H1 (cell line): Measurements from ENCODE around the gene LZTFL1. TPM values are rescaled to one million over a fixed set of nuclear protein-coding genes. Genes with fewer than 3 reads are reported as not detected.

Experiments
- CTCF ChIA-PET: fragments of 300-600 bp; sonication (Branson Sonifier 250); formaldehyde crosslinking; loops from one replicate; lab custom pipeline; 2021; ENCODE audit not compliant: partially characterized antibody; lab: Charles Lee
- POLR2A ChIA-PET: fragments of 300-600 bp; sonication (Branson Sonifier 250); formaldehyde crosslinking; loops from one replicate; lab custom pipeline; 2021; ENCODE audit warnings: inconsistent platforms; ENCODE audit not compliant: partially characterized antibody; lab: Charles Lee
- DNase-seq, 2 experiments: peaks; one replicate each; pipeline versions ENCODE4 v3.0.0 to v3.0.0-alpha.2; 2010 to 2022; ENCODE audit warnings: low spot score in 2 of 2, low read depth in 1 of 2, mixed read lengths in 1 of 2
- FAIRE-seq: peaks from 2 replicates; lab custom pipeline; 2011; peaks lifted over from hg19 to GRCh38; lab: Jason Lieb, UNC
- H2AFZ ChIP-seq: 2 replicates; pipeline ENCODE4 v1.8.1; 2012; ENCODE audit warnings: low read length, inconsistent platforms
- H2AK5ac ChIP-seq: 2 replicates; pipeline ENCODE4 v1.6.1; 2013; ENCODE audit warnings: low read depth, low read length
- H2BK120ac ChIP-seq: replicated peaks from 2 replicates; pipeline ENCODE3; 2013; ENCODE audit warnings: low read depth, low read length, inconsistent platforms
- H2BK12ac ChIP-seq: 2 replicates; pipeline ENCODE4 v1.6.1; 2013; ENCODE audit warnings: low read depth, low read length
- H2BK15ac ChIP-seq: 2 replicates; pipeline ENCODE4 v1.6.1; 2013; ENCODE audit warnings: low read length
- H2BK20ac ChIP-seq: 2 replicates; pipeline ENCODE4 v1.6.1; 2013; ENCODE audit warnings: low read length
- H2BK5ac ChIP-seq: 2 replicates; pipeline ENCODE4 v1.6.1; 2013; ENCODE audit warnings: low read depth, low read length
- H3K14ac ChIP-seq: 2 replicates; pipeline ENCODE4 v1.6.1; 2013; ENCODE audit warnings: inconsistent platforms; ENCODE audit not compliant: insufficient read length
- H3K18ac ChIP-seq: 2 replicates; pipeline ENCODE4 v1.6.1; 2013; ENCODE audit warnings: low read length; ENCODE audit errors: extremely low read depth
- H3K23ac ChIP-seq: 2 replicates; pipeline ENCODE4 v1.6.1; 2013; ENCODE audit warnings: inconsistent platforms; ENCODE audit not compliant: insufficient read length
- H3K23me2 ChIP-seq: 2 replicates; pipeline ENCODE4 v1.6.1; 2013; ENCODE audit warnings: low read depth, low read length
- H3K27ac ChIP-seq: 2 replicates; pipeline ENCODE4 v1.6.1; 2011; ENCODE audit warnings: low read depth, low read length, inconsistent platforms
- H3K27me3 ChIP-seq, 4 experiments: replicated peaks in 1 of 4; 1 replicate in 1 of 4; 2 replicates in 3 of 4; pipeline versions ENCODE4 v1.6.1 to v1.8.1; 2011 to 2013; ENCODE audit warnings: low read length in 3 of 4, mild to moderate bottlenecking in 3 of 4, inconsistent platforms in 2 of 4, mixed read lengths in 2 of 4, moderate library complexity in 1 of 4; ENCODE audit not compliant: control insufficient read depth in 3 of 4, insufficient read depth in 3 of 4; ENCODE audit errors: extremely low read depth in 1 of 4
- H3K36me3 ChIP-seq, 4 experiments: 2 replicates each; pipeline versions ENCODE4 v1.6.1 to v1.8.1; 2011 to 2013; ENCODE audit warnings: mild to moderate bottlenecking in 4 of 4, low read length in 3 of 4, moderate library complexity in 2 of 4, control low read depth in 1 of 4, inconsistent platforms in 1 of 4; ENCODE audit not compliant: insufficient read depth in 4 of 4, control insufficient read depth in 2 of 4
- H3K4ac ChIP-seq: replicated peaks from 2 replicates; pipeline ENCODE3; 2013; ENCODE audit warnings: low read length, low read depth, mixed read lengths, inconsistent platforms; ENCODE audit not compliant: insufficient read length
- H3K4me1 ChIP-seq, 4 experiments: replicated peaks in 1 of 4; 1 replicate in 1 of 4; 2 replicates in 3 of 4; pipeline versions ENCODE4 v1.6.1 to v1.8.1; 2011 to 2013; ENCODE audit warnings: low read length in 3 of 4, inconsistent platforms in 2 of 4, mixed read lengths in 1 of 4; ENCODE audit not compliant: insufficient read depth in 4 of 4, control insufficient read depth in 3 of 4
- H3K4me2 ChIP-seq, 2 experiments: 2 replicates each; pipeline versions ENCODE4 v1.6.1 to v1.8.1; 2011 to 2013; ENCODE audit warnings: low read depth in 2 of 2, low read length in 2 of 2, control low read depth in 1 of 2, inconsistent platforms in 1 of 2, mild to moderate bottlenecking in 1 of 2; ENCODE audit not compliant: insufficient read depth in 1 of 2
- H3K4me3 ChIP-seq, 4 experiments: fragments of 200-600, 300-600 bp in 1 of 4; sonication (generic), shearing (Covaris generic), sonication (Bioruptor Twin) in 1 of 4; 2 replicates each; pipeline versions ENCODE4 v1.5.1 to v1.8.1; 2011 to 2016; ENCODE audit warnings: low read length in 4 of 4, low read depth in 3 of 4, control low read depth in 2 of 4, inconsistent platforms in 2 of 4, mild to moderate bottlenecking in 2 of 4, mixed read lengths in 1 of 4, moderate library complexity in 1 of 4; ENCODE audit not compliant: insufficient read depth in 2 of 4; ENCODE audit errors: extremely low read depth in 1 of 4
- H3K56ac ChIP-seq: replicated peaks from 2 replicates; pipeline ENCODE3; 2013; ENCODE audit warnings: low read depth, mild to moderate bottlenecking, mixed read lengths, low read length, inconsistent platforms; ENCODE audit not compliant: insufficient read length
- H3K79me1 ChIP-seq: 2 replicates; pipeline ENCODE4 v1.6.1; 2013; ENCODE audit warnings: low read depth, low read length, control low read depth
- H3K79me2 ChIP-seq, 2 experiments: 2 replicates each; pipeline versions ENCODE4 v1.6.1 to v1.8.1; 2012 to 2013; ENCODE audit warnings: low read length in 2 of 2, mild to moderate bottlenecking in 2 of 2, inconsistent platforms in 1 of 2; ENCODE audit not compliant: insufficient read depth in 2 of 2, control insufficient read depth in 1 of 2
- H3K9ac ChIP-seq, 4 experiments: replicated peaks in 1 of 4; 1 replicate in 1 of 4; 2 replicates in 3 of 4; pipeline versions ENCODE4 v1.6.1 to v1.8.1; 2011 to 2013; ENCODE audit warnings: low read depth in 3 of 4, low read length in 3 of 4, control low read depth in 2 of 4, mild to moderate bottlenecking in 2 of 4, moderate library complexity in 2 of 4, inconsistent platforms in 1 of 4; ENCODE audit errors: extremely low read depth in 1 of 4
- H3K9me3 ChIP-seq, 2 experiments: 2 replicates each; pipeline versions ENCODE4 v1.6.1 to v1.8.1; 2012 to 2013; ENCODE audit warnings: mild to moderate bottlenecking in 2 of 2, moderate library complexity in 2 of 2, control low read depth in 1 of 2, inconsistent platforms in 1 of 2, low read depth in 1 of 2, low read length in 1 of 2, mixed read lengths in 1 of 2; ENCODE audit not compliant: insufficient read depth in 2 of 2
- H4K20me1 ChIP-seq, 2 experiments: replicated peaks in 1 of 2; 2 replicates each; pipeline versions ENCODE3 to v1.8.1; 2011 to 2013; ENCODE audit warnings: inconsistent platforms in 2 of 2, low read length in 2 of 2, mild to moderate bottlenecking in 1 of 2; ENCODE audit not compliant: insufficient read depth in 2 of 2, control insufficient read depth in 1 of 2
- H4K5ac ChIP-seq: 2 replicates; pipeline ENCODE4 v1.6.1; 2013; ENCODE audit warnings: low read length, low read depth, mixed read lengths, inconsistent platforms; ENCODE audit not compliant: insufficient read length
- H4K8ac ChIP-seq: 2 replicates; pipeline ENCODE4 v1.8.0; 2013; ENCODE audit warnings: mild to moderate bottlenecking, moderate library complexity, low read length, inconsistent platforms; ENCODE audit not compliant: insufficient read depth; ENCODE audit errors: extremely low read depth
- H4K91ac ChIP-seq: replicated peaks from 2 replicates; pipeline ENCODE3; 2013; ENCODE audit warnings: low read length, mixed read lengths, inconsistent platforms; ENCODE audit not compliant: insufficient read length
- CREB1 ChIP-seq: IDR thresholded peaks from 2 replicates; pipeline ENCODE4 v1.6.1; 2012; ENCODE audit warnings: inconsistent platforms
- EGR1 ChIP-seq: IDR thresholded peaks from 2 replicates; pipeline ENCODE4 v1.6.1; 2011; ENCODE audit warnings: low read depth, low read length, borderline replicate concordance
- FOSL1 ChIP-seq: IDR thresholded peaks from 2 replicates; pipeline ENCODE4 v1.6.1; 2011; ENCODE audit warnings: mild to moderate bottlenecking, low read depth, low read length, moderate library complexity; ENCODE audit not compliant: insufficient read depth
- GABPA ChIP-seq: IDR thresholded peaks from 2 replicates; pipeline ENCODE4 v1.6.1; 2011; ENCODE audit warnings: mild to moderate bottlenecking, low read length, moderate library complexity, borderline replicate concordance; ENCODE audit not compliant: insufficient read depth
- JUND ChIP-seq: IDR thresholded peaks from 2 replicates; pipeline ENCODE4 v1.6.1; 2011; ENCODE audit warnings: mild to moderate bottlenecking, improper control_type of control experiment, low read length
- KDM1A ChIP-seq: fragments of 200-600, 300-600 bp; sonication (generic); IDR thresholded peaks from 2 replicates; pipeline ENCODE4 v1.7.1; 2016; ENCODE audit warnings: mild to moderate bottlenecking, low read length, borderline replicate concordance
- KDM5A ChIP-seq: fragments of 200-600 bp; IDR thresholded peaks from 2 replicates; pipeline ENCODE4 v1.7.1; 2012; ENCODE audit warnings: mild to moderate bottlenecking, low read length, inconsistent platforms, mixed read lengths
- MAFK ChIP-seq: IDR thresholded peaks from 2 replicates; pipeline ENCODE4 v1.6.1; 2012; ENCODE audit warnings: low read depth, mild to moderate bottlenecking, improper control_type of control experiment, low read length
- NRF1 ChIP-seq: IDR thresholded peaks from 2 replicates; pipeline ENCODE4 v1.6.1; 2011; ENCODE audit warnings: mild to moderate bottlenecking, low read depth, low read length, improper control_type of control experiment
- PHF8 ChIP-seq: fragments of 200-600 bp; sonication (generic); conservative IDR thresholded peaks from 2 replicates; pipeline ENCODE4 v1.7.1; 2012; ENCODE audit warnings: low read depth, mild to moderate bottlenecking, inconsistent platforms, low read length, moderate library complexity
- SIX5 ChIP-seq: IDR thresholded peaks from 2 replicates; pipeline ENCODE4 v1.6.1; 2011; ENCODE audit warnings: mild to moderate bottlenecking, low read depth, low read length
- SRF ChIP-seq: IDR thresholded peaks from 2 replicates; pipeline ENCODE4 v1.6.1; 2011; ENCODE audit warnings: mild to moderate bottlenecking, low read depth, low read length, moderate library complexity
- TBP ChIP-seq: IDR thresholded peaks from 2 replicates; pipeline ENCODE4 v1.6.1; 2011; ENCODE audit warnings: low read depth, low read length, improper control_type of control experiment
- TCF12 ChIP-seq: IDR thresholded peaks from 2 replicates; pipeline ENCODE4 v1.6.1; 2011; ENCODE audit warnings: low read depth, mild to moderate bottlenecking, low read length
- WGBS, 2 experiments: shearing (Covaris generic) in 1 of 2; methylation state at CpG; one replicate each; pipeline versions ENCODE4 v1.1.6 to v1.1.7; 2013 to 2015; ENCODE audit warnings: low lambda C conversion rate in 2 of 2, mixed read lengths in 2 of 2, inconsistent platforms in 1 of 2, low coverage in 1 of 2, missing lambda C conversion rate in 1 of 2; ENCODE audit not compliant: insufficient replicate concordance in 2 of 2, insufficient coverage in 1 of 2, insufficient read length in 1 of 2; ENCODE audit errors: extremely low coverage in 1 of 2, missing lambda C conversion rate in 1 of 2; 5-methylcytosine and 5-hydroxymethylcytosine counted together
- polyA plus RNA-seq, 7 experiments: library from polyadenylated mRNA; depleted of rRNA in 3 of 7; stranded (reverse) in 5 of 7; unstranded in 2 of 7; fragments of >200 nt in 5 of 7; fragments of 200-250 nt in 2 of 7; gene quantifications; 1 replicate in 5 of 7; 2 replicates in 1 of 7; 4 replicates in 1 of 7; pipeline versions ENCODE4 v1.2.1 to v1.2.3, GENCODE V29; 2011 to 2013; ENCODE audit warnings: missing spikeins in 2 of 7, mixed read lengths in 2 of 7
- total RNA-seq: library from RNA; stranded (reverse); fragmentation: NEBNext Ultra II Directional; extraction: Animal tissue kit (Norgen Biotek cat#: 25700); gene quantifications from 2 replicates; pipeline ENCODE4 v1.2.1, GENCODE V29; 2021

Gene LZTFL1
- total and polyA plus RNA-seq, 2 of the 8 experiments (the other 6 are each of a cell fraction or from before 2014, with no cell fraction given), result 8.7 to 11.5 TPM

DNA sequence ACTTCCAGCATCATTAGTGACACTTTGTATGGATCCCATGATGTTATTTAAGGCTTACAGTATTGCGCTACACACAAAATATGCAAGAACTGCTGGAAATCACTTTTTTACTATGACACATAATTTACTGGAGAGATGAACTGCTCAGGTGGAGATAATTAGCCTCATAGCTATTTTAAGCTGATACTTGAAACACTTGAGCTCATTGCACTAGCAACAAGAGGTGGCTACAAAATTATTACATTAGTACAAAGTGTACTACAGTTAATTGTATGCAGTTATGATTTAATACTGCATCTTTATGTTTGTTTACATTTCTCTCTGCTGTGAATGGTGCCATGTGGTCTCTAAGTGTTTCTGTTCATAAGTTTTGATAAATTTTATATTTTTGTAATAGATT, 6.5 kb upstream of the LZTFL1 start:
- Histone ChIP-seq H3K36me3 (no peaks in the 10 kb centered on the region), H3K27ac (no peak overlapping the region), H2BK20ac (no peak overlapping the region), H3K79me1 (no peaks in the 10 kb centered on the region), H4K20me1 (no peaks in the 10 kb centered on the region), H3K4me1 (no peaks in the 10 kb centered on the region), H2AK5ac (no peak overlapping the region), H3K4me2 (no peak overlapping the region), H3K14ac (no peak overlapping the region), H3K4me3 (no peak overlapping the region), H2BK15ac (no peak overlapping the region), H2BK5ac (no peak overlapping the region), H3K79me2 (no peaks in the 10 kb centered on the region), H3K23ac (no peak overlapping the region), H3K23me2 (no peaks in the 10 kb centered on the region; the same call in 1 of the 2 replicates), H2AFZ (no peak overlapping the region), H2BK12ac (no peak overlapping the region), H3K9ac (no peak overlapping the region), H4K8ac (no peak overlapping the region), H3K27me3 (peaks cover 0 to 17% (median 4%) of the 10 kb centered on the region in 4 experiments; a peak in 4 of 7 replicates), H2BK120ac (no peak overlapping the region), H3K18ac (no peak overlapping the region), H3K4ac (no peak overlapping the region), H4K5ac (no peak overlapping the region), H3K9me3 (no peaks in the 10 kb centered on the region), H4K91ac (no peak overlapping the region), H3K56ac (no peak overlapping the region)
- 90% methylated on average over 1 of the region's 1 CpG; no CpG with 5 or more reads in 1 of the 2 experiments for WGBS, 2 experiments
- no peak for FAIRE-seq
- POLR2A ChIA-PET, result no interaction called here
- no peak for DNase-seq
- CTCF ChIA-PET, result interaction anchor here (0.9 to 1.8 kb wide), 2 partner anchors 17 to 56 kb away, joined by 3 to 5 read pairs; no protein-coding TSS in a partner anchor
- no peak for TF ChIP-seq SRF
- no peak for TF ChIP-seq TBP
- TF ChIP-seq KDM5A, result no peak
- TF ChIP-seq FOSL1, result no peak
- TF ChIP-seq MAFK, result no peak
- no peak for TF ChIP-seq NRF1
- TF ChIP-seq KDM1A, result no peak
- TF ChIP-seq PHF8, result no peak
- TF ChIP-seq JUND, result no peak
- no peak for TF ChIP-seq TCF12
- TF ChIP-seq CREB1, result no peak
- TF ChIP-seq EGR1, result no peak
- no peak for TF ChIP-seq SIX5
- TF ChIP-seq GABPA, result no peak
